ENCODE measurements around the gene LRRTM1. TPM values are rescaled to one million over a fixed set of nuclear protein-coding genes. Genes with fewer than 3 reads are reported as not detected.

Gene LRRTM1
- total RNA-seq, 1 experiment from 2014 or later: not detected

DNA sequence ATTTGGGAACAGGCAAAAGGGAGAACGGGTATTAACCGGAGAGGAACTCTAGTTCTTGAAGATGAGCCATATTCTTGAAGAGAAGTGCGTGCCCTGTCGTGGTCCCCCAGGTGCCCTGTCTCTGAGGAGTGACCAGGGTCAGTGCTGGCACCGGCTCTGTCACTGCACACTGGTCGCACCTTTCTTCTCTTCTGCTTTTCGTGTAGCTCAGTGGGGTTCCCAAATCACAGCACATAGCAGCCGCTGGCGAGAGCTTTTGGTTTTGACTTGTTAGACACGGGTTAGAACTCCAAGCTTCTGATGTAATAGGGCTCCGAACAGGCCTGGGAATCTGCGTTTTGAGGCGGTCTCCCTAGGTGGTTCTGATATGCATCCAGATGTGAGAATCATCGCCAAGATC is 18.4 kb upstream of the LRRTM1 start:
- H3K27ac ChIP-seq: no peak overlapping the region
- no peak for DNase-seq
- POLR2A ChIA-PET (ENCODE audit: unreplicated experiment): no interaction called here
- H3K27me3 ChIP-seq (ENCODE audit: insufficient read depth, low read depth): 0 out of 2 replicates have a peak, but pooled peaks cover 10% of the 10 kb centered on the region
- TF ChIP-seq, protein P1, sequence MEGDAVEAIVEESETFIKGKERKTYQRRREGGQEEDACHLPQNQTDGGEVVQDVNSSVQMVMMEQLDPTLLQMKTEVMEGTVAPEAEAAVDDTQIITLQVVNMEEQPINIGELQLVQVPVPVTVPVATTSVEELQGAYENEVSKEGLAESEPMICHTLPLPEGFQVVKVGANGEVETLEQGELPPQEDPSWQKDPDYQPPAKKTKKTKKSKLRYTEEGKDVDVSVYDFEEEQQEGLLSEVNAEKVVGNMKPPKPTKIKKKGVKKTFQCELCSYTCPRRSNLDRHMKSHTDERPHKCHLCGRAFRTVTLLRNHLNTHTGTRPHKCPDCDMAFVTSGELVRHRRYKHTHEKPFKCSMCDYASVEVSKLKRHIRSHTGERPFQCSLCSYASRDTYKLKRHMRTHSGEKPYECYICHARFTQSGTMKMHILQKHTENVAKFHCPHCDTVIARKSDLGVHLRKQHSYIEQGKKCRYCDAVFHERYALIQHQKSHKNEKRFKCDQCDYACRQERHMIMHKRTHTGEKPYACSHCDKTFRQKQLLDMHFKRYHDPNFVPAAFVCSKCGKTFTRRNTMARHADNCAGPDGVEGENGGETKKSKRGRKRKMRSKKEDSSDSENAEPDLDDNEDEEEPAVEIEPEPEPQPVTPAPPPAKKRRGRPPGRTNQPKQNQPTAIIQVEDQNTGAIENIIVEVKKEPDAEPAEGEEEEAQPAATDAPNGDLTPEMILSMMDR (conservative IDR thresholded peaks at IDR 0.05): no peak
- TF ChIP-seq EZH2 (IDR thresholded peaks at IDR 0.05; ENCODE audit: low read depth): no peak
- CTCF ChIA-PET: no interaction called here
- no peaks in the 10 kb centered on the region for H3K4me1 ChIP-seq (replicated peaks; ENCODE audit: insufficient read depth)
- no peaks in the 10 kb centered on the region for H3K9me3 ChIP-seq (ENCODE audit: insufficient read depth, low read depth)
- no TSS peak for BruUV-seq (replicated peaks)
- no peak overlapping the region for H3K4me2 ChIP-seq
- intact Hi-C loops (cut with micrococcal nuclease; ENCODE audit: unreplicated experiment): no loop called here
- H3K79me2 ChIP-seq (ENCODE audit: low read depth): no peaks in the 10 kb centered on the region
- no peaks in the 10 kb centered on the region for H3F3A ChIP-seq (ENCODE audit: insufficient read depth, low read depth)
- H3K36me3 ChIP-seq (ENCODE audit: low read depth): no peaks in the 10 kb centered on the region
- H2AFZ ChIP-seq: no peak overlapping the region
- no peaks in the 10 kb centered on the region for H4K20me1 ChIP-seq (ENCODE audit: insufficient read depth)
- no peaks in the 10 kb centered on the region; the same call in 1 of the 2 replicates for H3K9me2 ChIP-seq (ENCODE audit: insufficient read depth)
- no peak overlapping the region for H3K4me3 ChIP-seq

DNA sequence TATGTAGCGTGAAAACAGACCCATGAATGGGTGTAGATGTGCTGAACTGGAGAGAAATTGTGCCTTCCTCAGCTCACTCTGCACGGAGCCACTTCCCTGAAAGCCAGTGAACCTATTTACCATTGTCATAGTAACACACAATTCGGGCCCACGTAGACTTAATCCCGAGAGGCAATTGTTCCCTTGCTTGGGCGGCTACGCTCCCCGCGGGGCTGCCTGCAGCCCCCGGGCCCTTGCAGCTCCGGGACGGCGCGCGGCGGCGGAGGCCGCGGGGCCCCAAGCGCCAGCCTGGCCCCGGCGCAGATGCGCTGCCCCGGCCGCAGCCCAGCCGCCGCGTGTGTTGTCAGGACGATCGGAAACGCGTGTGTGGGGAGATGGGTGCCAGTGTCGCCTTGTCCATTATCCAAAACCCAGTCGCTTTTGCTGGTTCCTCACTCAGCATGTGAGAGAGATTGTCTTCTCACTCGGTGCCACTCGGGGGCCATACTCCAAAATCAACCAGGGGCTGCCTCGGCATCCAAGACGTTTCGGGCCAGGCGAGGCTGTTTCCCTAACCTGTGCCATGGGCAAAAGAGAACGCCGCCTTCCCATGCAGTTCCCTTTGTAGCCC is 17.9 kb upstream of the LRRTM1 start:
- intact Hi-C loops (cut with micrococcal nuclease; ENCODE audit: unreplicated experiment): no loop called here
- no peaks in the 10 kb centered on the region for H3K36me3 ChIP-seq (ENCODE audit: low read depth)
- 0 out of 2 replicates have a peak, but pooled peaks cover 10% of the 10 kb centered on the region for H3K27me3 ChIP-seq (ENCODE audit: insufficient read depth, low read depth)
- no peak for DNase-seq
- TF ChIP-seq, protein P1 (conservative IDR thresholded peaks at IDR 0.05): no peak
- no peak for TF ChIP-seq EZH2 (IDR thresholded peaks at IDR 0.05; ENCODE audit: low read depth)
- H3K4me2 ChIP-seq: no peak overlapping the region
- H3K79me2 ChIP-seq (ENCODE audit: low read depth): no peaks in the 10 kb centered on the region
- H3K9me3 ChIP-seq (ENCODE audit: insufficient read depth, low read depth): no peaks in the 10 kb centered on the region
- ChIA-PET POLR2A (ENCODE audit: unreplicated experiment) (no interaction called here), CTCF (no interaction called here)
- no peaks in the 10 kb centered on the region for H4K20me1 ChIP-seq (ENCODE audit: insufficient read depth)
- no TSS peak for BruUV-seq (replicated peaks)
- H2AFZ ChIP-seq: no peak overlapping the region
- no peak overlapping the region for H3K4me3 ChIP-seq
- no peaks in the 10 kb centered on the region for H3K4me1 ChIP-seq (replicated peaks; ENCODE audit: insufficient read depth)
- H3K27ac ChIP-seq: no peak overlapping the region
- no peaks in the 10 kb centered on the region; the same call in 1 of the 2 replicates for H3K9me2 ChIP-seq (ENCODE audit: insufficient read depth)
- no peaks in the 10 kb centered on the region for H3F3A ChIP-seq (ENCODE audit: insufficient read depth, low read depth)

DNA sequence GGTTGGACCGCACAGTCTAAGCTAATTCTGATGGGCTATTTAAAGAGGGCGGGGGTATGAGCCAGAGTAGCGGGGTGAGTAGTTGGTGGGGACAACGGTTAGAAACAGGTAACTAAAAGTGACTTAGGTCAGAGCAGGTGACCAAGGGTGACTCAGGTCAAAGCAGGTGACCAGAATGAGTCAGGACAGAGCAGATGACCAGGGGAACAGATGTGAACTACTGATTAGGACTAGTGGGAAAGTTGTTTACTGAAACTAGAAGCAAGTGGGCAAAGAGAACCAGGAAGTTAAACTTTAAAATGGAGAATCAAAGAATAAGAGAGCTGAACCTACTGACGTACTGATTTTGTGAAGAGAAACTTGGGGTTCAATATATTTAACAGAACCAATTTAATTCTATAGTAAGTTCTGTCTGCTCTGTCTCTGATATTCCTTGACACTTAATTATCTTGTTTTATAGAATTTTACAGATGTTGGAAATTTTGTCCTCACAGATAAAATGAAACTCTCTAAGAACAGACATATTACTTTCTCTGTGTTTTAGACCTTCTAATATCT is 7.8 kb upstream of the LRRTM1 start:
- DNase-seq: no peak
- TF ChIP-seq EZH2 (IDR thresholded peaks at IDR 0.05; ENCODE audit: low read depth): no peak
- TF ChIP-seq, protein P1 (conservative IDR thresholded peaks at IDR 0.05): no peak
- Histone ChIP-seq H4K20me1 (ENCODE audit: insufficient read depth) (no peaks in the 10 kb centered on the region), H3F3A (ENCODE audit: insufficient read depth, low read depth) (no peaks in the 10 kb centered on the region), H3K9me3 (ENCODE audit: insufficient read depth, low read depth) (no peaks in the 10 kb centered on the region), H3K9me2 (ENCODE audit: insufficient read depth) (no peaks in the 10 kb centered on the region), H3K36me3 (ENCODE audit: low read depth) (no peaks in the 10 kb centered on the region), H3K4me2 (no peak overlapping the region), H3K27ac (no peak overlapping the region), H3K4me3 (no peak overlapping the region), H3K4me1 (replicated peaks; ENCODE audit: insufficient read depth) (no peaks in the 10 kb centered on the region), H3K27me3 (ENCODE audit: insufficient read depth, low read depth) (peaks cover 4% of the 10 kb centered on the region; the same call in 1 of the 2 replicates), H3K79me2 (ENCODE audit: low read depth) (no peaks in the 10 kb centered on the region), H2AFZ (no peak overlapping the region)
- ChIA-PET CTCF (no interaction called here), POLR2A (ENCODE audit: unreplicated experiment) (no interaction called here)
- no TSS peak for BruUV-seq (replicated peaks)
- intact Hi-C loops (cut with micrococcal nuclease; ENCODE audit: unreplicated experiment): no loop called here

Data from PC-9 (cell line).